Ureter (tissue), 1 donor: ENCODE results near the gene SORCS2. TPM values are rescaled to one million over a fixed set of nuclear protein-coding genes. Genes with fewer than 3 reads are reported as not detected.

ENCODE experiments used
- DNase-seq: peaks from one replicate; pipeline ENCODE4 v3.0.0-alpha.2; 2020; ENCODE audit warnings: low spot score
- total RNA-seq: library from RNA; stranded (reverse); gene quantifications from one replicate; pipeline ENCODE4 v1.2.4, GENCODE V29; 2023
- donor health status: DM: yes; HTN: yes; CAD: no.

The SORCS2 gene
- total RNA-seq, result 2.8 TPM

DNA sequence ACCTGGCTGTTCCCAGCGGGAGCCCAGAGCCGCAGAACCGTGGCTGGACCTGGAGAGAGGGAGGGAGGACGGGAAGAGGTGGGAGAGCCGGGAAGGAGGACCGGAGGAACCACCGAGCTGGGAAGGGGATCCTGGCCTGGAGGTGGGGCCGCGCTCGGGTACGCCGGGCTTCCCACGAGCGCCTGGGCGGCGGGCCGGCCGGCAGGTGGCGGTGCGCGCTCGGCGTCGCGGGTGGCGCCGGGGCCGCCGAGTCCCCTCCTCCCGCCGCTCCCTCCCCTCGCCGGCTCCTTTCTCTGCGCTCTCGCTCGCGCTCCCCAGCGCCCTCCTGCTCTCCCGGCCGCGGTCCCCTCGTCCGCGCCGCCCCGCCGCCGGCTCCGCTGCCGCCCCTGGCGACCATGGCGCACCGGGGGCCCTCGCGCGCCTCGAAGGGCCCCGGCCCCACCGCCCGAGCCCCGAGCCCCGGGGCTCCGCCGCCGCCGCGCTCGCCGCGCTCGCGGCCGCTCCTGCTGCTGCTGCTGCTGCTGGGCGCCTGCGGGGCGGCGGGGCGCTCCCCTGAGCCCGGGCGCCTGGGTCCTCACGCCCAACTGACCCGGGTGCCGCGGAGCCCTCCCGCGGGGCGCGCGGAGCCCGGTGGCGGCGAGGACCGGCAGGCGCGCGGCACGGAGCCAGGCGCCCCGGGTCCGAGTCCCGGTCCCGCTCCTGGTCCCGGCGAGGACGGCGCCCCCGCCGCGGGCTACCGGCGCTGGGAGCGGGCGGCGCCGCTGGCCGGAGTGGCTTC is at the start of gene SORCS2:
TSS of gene SORCS2 (plus strand) at position 287 of the 778 bp plus-strand sequence.
- DNase-seq, result peak; percentile 58

DNA sequence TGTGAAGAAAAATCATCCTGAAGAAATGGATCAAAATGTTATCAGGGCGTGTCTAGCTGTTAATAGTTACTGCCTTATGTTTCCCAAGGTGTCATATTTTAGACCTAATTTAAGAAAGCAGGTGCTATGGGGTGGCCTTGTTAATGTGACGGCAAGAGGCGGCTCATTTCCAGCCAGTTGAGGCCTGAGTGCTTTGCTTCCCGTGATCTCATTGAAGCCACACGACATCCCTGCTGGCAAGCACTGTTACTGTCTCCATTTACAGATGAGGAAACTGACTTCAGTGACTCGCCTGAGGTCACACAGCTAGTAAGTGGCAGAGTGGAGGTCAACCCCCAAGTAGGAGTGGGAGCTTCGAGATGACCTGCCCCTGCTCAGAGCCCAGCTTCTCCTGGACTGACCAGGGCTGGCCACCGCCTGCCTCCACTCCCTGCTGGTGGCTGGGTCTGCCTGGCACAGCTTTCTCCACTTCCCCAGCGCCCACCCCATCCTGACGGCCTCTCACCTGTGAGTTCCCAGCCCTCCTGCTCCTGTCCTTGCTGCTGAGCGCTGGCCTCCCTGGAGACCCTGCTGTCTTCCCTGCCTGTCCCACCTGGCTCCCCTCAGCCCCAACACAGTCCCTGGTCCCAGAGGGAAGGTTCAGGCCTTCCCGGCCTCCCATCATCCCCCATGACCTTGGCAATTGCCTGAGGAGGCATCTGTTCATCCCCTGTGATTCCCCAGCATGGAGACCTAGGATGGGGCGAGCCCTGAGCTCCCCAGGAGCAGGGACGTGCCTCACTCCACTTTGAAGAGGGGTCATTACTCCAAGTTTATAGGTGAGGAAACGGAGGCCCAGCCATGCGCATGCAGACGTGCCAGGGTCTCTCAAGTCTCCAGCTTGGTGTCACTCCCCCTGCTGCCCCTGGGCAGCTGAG is 47.7 kb upstream of the SORCS2 start:
- DNase-seq, result no peak

DNA sequence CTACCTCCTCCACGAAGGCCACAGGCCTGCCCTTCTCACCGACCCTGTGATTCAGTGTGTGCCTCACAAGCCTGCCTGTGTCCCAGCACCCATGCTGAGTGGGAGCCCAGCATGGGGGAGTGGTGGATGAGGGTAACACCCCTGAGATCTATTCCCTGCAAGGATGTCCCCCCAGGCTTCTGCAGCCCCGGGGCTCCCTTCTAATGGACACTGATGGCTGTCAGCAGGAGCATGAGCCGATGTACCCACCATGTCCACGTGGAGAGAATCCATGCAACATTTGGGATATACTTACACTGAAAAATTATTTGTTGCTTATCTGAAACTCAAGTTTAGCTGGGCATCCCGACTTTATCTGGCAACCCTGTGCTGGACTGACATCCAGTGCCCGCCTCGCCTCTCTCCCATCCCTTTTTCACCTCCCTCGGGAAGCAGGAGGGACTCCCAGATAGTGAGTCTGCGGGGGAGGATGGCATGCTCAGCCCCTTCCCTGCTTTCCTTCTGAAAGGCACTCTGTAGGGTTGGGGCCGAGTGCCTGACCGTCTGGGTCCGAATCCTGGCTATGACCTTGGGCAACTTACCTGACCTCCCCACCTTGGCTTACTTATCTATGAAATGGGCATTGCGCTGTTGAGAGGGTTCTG is 46.9 kb upstream of the SORCS2 start:
- DNase-seq, result no peak

DNA sequence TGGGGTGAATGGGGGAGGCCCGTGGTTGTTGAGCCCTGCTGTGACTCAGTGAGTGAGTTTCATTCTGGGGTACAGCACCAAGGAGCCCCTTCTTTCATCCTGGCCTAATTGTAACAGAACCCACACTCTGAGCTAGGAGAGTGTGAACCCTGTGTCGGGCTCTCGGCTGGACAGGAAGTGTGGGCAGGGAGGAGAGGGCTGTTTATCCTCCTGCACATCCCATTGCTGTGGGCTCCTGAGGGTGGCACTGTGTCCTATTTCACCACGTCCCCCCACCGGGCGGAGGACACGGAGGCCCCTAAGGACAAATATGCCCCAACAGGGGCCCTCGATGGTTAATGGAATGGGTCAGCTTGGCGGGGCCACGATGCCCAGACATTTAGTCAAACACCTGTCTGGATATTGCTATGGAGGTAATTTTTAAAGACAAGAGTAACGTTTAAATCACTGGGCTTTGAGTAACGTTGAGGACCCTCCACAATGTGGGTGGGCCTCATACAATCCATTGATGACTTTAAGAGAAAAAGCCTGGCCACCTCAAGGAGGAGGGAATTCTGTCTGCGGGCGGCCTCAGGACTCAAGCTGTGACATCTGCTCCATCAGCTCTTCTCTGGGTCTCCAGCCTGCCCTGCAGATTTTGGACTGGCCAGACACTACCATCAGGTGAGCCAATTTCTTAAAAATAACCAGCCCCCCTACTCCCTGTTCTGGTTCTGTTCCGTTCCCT is 46.1 kb upstream of the SORCS2 start:
- DNase-seq, result no peak

DNA sequence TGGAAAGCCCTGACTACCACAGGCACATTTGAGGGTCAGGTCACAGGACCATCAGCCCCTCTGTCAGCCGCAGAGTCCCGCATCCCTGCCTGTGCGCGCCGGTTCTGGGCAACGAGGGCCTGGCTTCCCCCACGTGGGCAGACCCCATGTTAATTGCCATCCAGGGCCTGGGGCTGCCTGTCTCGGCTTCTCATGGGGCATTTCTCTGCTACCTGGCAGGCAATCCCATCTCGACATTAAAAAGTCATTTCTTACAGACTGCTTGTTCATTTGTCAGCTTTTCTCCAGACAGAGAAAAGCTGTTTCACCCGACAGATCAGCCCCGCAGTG is 45.6 kb upstream of the SORCS2 start:
- no peak for DNase-seq

DNA sequence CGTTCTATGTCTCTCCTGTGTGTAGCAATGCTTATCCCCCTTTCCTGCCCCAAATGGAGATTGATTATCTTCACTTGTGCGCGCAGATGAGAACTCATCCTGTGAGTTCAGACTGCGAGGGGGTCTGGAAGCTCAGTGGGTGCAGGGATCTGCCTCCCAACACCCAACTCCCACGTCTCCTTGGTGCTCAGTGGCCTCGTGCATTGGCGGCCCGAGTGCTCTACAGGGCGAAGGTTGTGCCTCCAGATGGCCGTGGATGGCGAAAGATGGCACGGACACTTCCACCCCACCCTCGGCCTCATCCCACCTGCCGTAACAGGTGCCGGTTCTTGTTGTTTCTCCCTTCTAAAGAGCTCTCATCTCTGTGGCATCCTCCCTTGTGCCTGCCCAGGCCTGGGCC is 45.1 kb upstream of the SORCS2 start:
- no peak for DNase-seq

DNA sequence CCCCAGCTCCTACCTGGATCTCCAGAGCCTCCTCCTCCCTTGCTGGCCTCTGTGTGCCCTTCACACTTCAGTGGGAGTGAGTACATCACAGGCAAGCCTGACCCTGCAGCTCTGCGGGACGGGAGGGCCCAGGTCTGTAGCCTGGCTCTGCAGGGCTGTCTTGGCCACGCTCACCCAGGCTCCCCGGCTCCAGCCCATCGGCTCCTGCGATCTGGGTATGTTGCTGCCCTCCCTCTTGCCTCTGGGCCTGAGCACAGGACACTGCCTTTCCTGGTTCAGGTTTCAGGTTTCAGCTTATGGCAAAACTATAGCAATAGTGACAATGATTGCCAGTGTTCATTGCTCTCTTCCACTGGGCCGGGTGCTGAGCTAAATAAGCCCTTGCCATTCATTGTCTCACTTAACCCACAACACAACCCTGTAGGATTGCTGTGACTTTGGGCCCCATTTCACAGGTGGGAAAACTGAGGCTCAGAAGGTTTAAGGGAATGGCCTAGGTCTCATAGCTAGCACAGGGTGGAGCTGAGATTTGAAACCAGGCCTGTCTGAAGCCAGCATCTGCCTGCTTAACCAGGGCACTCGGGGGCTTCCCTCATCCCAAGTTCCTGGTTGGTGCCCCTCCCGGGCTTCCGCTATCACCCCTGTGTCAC is 44.6 kb upstream of the SORCS2 start:
- no peak for DNase-seq

DNA sequence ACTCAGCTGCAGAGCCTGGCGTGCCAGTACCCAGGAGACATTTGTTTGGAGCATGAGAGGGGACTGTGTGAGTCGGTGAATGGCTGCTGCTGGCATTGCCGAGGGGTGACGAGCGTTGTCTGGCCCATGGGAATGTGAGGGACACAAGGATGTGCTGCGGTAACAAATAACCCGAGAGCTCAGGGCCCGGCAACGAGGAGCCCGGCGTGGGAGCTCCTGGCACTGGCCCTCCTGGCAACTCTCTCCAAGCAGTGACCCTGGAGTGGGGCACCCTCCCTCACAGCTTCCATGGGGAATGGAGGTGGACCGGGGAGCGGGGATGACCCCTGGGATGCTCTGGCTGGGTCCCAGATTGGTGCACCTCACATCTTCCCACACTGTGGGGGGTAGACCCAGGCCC is 44.0 kb upstream of the SORCS2 start:
- no peak for DNase-seq

DNA sequence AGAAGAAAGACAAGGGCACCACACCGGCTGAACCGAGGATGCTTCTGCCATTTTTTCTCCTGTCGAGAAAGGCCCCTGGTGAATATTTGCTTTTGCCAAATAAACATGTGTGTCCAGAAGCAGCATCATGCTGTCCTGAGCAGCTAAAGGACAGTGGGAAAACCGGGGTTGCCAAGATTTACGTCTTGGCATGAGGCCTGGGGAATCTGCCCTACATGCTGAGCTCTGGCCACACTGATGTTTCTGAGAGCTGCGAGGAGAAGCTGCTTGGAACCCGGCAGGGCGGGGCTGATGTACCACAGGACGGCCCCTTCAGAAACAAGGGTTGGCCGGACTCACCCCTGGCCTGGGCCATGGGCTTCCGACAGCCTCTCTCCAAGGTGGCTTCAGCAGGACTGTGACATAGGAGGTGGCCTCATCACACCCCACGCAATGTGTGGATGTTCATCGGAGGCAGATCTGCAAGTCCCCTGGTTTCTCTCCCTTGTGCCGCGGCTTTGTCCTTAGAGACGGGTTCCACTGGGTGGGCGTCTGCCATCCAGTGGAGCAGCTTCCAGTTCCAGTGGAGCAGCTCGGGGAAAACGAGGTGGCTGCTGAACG is 42.2 kb upstream of the SORCS2 start:
- DNase-seq, result no peak

DNA sequence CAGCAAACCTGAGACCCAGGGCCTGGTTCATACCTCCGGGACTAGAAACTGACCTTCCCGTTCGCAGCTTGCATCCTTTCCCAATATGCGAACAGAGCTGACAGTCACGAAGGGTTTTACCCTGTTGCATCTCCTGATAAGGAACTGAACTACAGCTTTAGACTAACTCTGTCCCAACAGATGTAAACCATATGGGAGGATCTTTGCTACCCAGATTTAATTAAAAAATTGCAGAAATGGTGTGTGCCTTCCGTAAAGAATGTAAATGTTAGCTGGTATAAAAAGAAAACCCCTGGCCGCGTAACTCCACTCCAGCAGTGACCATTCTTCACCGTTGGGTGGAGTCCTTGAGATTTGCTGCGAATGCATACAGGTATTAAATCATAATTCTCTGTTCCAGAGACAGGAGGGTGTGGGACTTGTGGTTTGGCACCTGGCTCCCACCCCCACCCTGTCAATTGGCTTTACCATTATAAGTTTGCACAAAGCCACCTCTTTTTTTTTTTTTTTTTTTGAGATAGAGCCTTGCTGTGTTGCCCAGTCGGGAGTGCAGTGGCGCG is 40.6 kb upstream of the SORCS2 start:
- no peak for DNase-seq

DNA sequence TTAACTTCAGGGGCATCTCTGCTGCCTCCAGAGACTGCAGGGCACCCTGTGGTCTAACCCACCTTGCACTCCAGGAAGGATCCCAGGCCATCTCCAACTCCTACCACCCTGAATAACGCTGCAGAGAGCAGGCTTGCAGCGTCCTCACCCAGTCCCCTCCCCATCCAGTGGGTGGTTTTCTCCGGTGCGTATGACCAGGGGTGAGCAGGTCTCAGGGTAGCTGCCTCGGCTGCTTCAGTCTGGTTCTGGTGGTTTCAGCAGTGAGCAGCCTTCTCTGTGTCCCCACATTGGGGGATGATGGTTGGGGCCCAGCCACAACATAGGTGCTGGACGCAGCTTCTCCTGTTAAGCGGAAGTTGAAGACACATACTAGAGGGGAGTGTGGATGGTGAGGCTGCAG is 38.6 kb upstream of the SORCS2 start:
- no peak for DNase-seq

DNA sequence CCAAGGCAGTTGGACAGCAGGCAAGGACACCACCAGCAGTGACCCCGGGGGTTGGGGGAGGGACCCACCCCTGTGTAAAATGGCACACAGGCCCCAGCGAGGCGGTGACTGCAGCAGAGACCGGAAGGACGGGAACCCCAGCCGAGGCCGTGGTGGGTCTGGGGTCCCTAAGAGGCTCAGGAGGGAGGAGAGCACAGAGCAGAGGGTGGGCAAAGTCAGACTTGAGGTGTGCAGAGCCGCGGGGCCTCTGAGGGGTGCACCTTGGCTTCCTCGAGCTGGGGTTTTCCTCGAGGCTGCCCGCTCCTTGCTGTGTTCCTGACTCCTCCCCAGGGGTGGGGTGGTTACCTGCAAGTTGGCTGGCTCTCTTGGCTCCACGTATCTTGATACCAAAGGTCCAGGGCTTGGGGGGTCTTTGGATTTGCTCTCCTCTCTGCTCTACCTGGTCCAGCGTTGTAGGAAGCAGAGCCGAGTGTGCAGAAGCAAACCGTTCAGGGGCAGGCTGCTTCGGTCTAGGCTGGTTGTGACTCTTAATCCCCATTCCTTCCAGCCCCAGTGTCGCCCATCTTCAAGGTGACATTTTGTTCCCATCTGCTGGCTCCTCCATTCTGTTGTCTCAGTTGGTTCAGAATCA is 37.9 kb upstream of the SORCS2 start:
- DNase-seq, result no peak

DNA sequence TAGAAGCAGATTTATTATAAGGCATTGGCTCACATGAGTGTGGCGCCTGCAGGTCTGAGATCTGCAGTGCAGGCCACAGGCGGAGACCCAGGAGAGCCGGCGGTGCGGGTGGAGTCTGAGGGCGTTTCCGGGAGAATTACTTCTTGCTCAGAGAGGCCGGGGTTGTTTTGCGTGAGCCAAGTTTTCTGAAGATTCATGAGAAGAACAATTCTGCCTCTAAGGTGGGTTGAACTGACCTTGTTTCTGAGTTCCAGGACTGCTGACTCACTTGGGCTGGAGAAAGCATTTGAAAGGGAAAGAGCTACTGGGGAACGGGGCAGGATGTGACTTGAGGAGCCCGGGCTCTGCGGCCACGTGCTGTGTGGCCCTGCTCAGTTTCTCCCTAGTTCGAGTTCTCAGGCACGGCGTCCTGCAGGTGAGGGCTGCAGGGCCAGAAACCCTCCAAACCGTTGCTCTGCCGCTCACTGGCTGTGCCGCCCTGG is 36.7 kb upstream of the SORCS2 start:
- DNase-seq, result peak; percentile 53

DNA sequence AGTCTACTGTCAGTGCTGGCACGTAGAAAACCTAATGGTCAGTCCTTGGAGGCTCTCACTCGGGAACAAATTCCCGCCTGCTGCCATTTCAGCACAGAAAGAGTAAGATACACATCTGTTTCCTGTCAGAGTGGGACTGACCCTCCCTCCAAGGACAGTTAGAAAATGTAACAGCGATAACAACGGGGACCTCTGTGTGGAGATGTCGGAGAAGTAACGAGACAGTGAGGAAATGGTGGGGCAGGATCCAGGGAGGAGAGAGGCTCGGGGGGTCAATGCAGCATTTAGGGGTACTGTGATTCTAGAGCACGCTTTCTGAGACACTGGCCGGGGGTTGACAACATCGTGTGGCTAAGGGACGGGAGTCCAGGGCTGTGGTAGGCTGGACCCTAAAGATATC is 36.0 kb upstream of the SORCS2 start:
- peak; percentile 41 for DNase-seq

DNA sequence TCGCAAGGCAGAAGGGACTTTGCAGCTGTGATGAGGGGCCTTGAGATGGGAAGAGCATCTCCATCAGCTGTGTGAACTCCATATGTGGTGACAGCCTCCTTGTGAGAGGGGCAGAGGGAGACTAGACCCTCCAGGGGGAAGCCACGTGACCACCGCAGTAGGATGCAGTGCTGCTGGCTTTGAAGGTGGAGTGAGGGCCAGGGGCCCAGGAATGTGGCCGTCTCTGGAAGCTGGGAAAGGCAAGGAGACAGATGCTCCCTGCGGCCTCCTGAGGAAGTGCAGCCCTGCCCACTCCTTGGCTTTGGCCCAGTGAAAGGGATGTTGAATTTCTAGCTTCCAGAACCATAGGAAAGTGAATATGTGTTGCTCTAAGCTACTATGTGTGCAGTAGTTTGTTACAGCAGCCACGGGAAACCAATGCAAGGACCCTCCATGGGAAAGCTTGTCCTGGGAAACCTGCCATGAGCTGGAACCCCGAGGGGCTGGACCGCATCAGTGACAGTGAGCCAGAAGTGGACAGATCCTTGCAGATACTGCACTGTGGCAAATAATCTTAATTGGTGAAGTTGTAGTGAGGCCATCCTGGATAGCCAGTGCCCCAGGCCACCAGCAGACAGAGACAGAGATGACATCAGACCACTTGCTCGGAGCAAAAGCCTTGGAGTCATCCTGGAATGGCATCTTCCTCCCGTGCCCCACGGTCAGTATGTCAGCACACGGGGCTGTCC is 35.4 kb upstream of the SORCS2 start:
- peak; percentile 41 for DNase-seq

DNA sequence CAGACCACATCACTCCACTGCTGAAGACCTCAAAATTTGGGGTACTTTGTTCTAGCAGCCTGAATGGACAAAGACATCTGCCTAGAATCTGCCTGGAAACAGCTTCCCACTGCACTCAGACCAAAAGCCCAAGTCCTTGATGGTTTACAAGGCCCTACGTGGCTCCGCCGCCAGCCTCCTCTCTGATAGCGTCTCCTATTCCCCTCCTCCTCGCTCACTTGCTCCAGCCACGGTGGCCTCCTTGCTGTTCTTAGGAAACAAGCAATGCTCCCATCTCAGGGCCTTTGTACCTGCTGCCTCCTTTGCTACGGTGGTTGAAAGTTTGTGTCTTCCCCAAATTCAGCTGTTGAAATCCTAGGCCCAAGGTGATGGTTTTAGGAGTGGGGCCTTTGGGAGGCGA is 34.7 kb upstream of the SORCS2 start:
- DNase-seq, result peak; percentile 41

DNA sequence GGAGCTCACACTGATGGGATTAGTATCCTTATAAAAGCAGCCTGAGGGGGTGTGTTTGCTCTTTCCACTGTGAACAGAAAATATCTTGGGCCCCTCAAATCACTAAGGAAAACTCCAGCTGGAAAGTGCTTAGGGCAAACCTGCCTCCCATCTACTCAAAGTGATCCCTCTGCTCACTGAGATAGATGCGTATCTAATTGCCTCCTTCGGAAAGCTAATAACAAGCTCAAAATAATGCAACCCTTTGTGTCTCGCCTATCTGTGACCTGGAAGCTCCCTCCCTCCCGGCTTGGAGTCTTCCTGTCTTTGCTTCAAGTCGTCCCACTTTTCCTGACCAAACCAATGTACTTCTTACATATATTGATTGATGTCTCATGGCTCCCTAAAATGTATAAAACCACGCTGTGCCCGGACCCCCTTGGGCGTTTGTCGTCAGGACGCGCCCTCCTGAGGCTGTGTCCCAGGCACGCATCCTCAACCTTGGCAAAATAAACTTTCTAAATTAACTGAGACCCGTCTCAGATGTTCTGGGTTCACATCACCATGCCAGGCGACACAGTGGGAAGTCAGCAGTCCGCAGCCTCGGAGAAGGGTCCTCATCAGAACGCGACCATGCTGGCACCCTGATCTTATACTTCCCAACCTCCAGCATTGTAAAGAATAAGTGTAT is 34.1 kb upstream of the SORCS2 start:
- peak; percentile 13 for DNase-seq

DNA sequence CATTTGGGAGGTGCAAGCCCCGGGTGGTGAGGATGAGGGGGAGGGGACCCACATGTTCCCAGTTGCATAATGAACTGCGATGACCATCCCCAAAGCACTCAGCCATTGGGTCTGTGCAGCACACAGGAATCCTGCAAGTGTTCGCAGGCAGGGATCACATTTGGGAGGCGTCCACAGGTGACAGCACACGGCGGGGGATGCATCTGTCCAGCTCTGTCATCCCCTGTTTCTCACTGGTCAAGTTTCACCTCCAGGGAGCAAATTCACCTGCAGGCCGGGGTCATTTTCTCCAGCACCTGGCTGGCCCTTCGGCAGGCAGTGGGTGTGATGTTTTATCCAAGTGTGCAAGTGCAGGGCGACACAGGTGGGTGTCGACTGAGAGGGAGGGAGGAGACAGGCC is 33.3 kb upstream of the SORCS2 start:
- DNase-seq, result peak; percentile 37

DNA sequence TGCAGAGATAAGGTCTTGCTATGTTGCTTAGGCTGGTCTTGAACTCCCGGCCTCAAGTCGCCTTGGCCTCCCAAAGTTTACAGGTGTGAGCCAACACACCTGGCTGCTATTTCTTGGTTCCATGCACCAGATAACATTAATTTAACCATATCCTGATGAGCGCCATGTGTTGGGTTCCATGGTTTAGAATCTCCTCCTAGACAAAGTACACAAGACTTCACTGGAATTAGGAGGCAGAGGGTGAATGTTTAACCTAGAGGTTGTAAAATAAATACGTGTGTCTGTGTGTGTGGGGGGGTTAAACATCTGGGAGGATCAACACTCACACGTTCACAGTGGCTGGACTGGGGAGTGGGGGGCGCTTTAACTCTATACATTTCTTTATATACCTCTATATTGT is 32.4 kb upstream of the SORCS2 start:
- DNase-seq, result peak; percentile 12
